Astrocyte of the cerebellum (primary cell): ENCODE data around the gene LPAR2.
A peak's percentile ranks its signal among the peaks of the same experiment; 100 is the strongest.

ENCODE experiments used
- DNase-seq: peaks from one replicate; pipeline ENCODE4 v3.0.0-alpha.2; 2011; ENCODE audit warnings: low read depth
- H3K4me3 ChIP-seq: 2 replicates; pipeline ENCODE4 v1.5.1; 2011; ENCODE audit warnings: mild to moderate bottlenecking, low read depth, low read length, moderate library complexity
- CTCF ChIP-seq: IDR thresholded peaks from 2 replicates; pipeline ENCODE4 v1.5.1; 2012; ENCODE audit warnings: low read length, low read depth, moderate library complexity, mild to moderate bottlenecking; ENCODE audit errors: missing control alignments
- in situ Hi-C: cut with HindIII; loops from 2 replicates; pipeline ENCODE4 v1.10.0; 2017; ENCODE audit warnings: low sequenced_read_pairs

The LPAR2 gene

DNA sequence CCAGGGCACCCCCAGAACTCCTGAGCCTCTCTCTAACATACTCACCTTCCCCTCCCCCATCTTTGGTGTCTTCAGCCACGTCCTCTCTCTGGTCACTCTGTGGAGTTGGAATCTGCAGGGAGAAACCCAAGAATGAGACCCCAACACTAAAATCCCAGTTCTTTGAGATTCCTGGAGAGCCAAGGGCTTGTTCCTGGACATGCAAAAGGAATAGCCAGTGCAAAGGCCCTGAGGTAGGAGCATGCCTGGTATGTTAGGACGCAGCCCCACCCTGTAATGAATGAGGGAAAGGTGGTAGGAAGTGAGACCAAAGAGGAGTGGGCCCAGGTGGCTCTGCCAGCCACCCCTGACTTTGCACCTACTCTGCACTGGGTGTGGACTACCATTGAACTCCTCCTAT lies 2.4 kb upstream of the LPAR2 start:
- in situ Hi-C loops: no loop called here
- DNase-seq: no peak
- no peak for TF ChIP-seq CTCF
- H3K4me3 ChIP-seq: no peak overlapping the region

- no peak overlapping the region for H3K4me3 ChIP-seq
- in situ Hi-C loops: no loop called here
Observed at GRCh38 chr19:19630062-19630414, 2.0 kb upstream of the LPAR2 start.

DNA sequence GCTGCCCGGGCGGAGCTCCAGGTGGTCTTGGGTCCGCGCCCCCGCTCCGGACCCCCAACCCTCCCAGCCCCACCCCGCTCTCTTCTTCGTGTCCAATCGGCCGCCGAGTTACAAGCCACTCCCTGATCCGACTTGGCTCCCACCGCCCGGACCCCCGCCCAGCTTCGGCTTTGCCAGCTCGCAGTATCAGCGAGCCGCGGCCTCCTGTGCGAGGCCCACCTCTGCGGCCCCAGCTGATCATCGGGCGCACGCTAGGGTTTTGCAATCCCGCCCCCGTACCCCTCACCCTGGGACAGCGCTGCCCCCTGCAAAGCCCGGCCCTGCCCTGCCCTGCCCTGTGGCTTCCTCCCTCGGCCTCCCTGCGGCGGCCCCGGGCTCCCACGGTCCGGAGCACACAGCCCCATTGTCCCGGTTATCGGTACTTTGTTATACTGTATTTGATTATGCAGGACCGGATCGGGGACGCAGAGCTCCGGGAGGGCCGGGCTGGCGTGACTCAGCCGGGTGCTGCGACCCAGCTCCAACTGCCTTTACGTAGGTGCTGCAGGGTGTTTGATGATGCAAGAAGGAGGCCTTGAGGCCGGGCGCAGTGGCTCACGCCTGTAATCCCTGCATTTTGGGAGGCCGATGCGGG lies 598 bp upstream of the LPAR2 start:
- H3K4me3 ChIP-seq: peak overlapping the region; percentile 38
- in situ Hi-C loops: no loop called here
- no peak for DNase-seq
- no peak for TF ChIP-seq CTCF

More at GRCh38 chr19:19630062-19630414, 2.0 kb upstream of the LPAR2 start:
- TF ChIP-seq CTCF: no peak
- DNase-seq: no peak

DNA sequence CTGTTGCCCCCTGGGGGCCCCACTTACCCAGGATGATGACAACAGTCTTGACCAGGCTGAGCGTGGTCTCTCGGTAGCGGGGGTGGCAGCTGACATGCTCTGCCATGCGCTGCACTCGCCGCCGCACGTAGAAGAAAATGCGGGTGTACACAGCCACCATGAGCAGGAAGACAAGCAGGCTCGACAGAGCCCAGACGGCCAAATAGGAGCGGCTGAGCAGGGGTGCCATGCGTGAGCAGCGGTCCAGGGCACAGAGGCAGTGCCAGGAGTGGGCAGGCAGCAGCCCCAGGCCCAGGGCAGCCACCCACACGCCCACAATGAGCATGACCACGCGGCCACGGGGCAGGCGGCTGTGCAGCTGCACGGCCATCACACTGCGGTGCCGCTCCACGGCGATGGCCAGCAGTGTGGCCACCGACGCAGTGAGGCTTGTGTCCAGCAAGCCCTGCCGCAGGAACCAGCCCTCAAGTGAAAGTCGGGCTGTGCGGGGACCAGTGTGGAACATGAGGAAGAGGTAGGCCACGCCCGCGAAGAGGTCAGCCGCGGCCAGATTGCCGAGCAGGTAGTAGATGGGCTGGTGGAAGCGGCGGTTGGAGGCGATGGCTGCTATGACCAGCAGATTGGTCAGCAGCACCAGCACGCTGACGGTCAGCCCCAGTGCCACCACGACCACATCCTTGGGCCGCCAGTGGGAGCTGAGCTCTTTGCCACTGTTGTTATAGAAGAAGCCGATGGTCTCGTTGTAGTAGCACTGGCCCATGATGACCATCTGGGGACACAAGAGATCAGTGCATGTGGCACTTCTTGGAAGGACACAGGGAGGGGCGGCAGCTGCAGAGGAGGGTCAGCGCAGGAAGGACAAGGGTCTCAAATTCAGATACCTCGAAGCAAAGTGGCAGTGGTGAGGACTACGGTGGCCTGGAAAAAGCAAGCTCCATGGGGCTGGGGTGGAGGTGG lies 1.2 kb downstream of the LPAR2 start:
- no peak for TF ChIP-seq CTCF
- no peak overlapping the region for H3K4me3 ChIP-seq

GRCh38 chr19:19624032-19624570 lies 3.9 kb downstream of the LPAR2 start:
- no peak for TF ChIP-seq CTCF
- H3K4me3 ChIP-seq: no peak overlapping the region
- no peak for DNase-seq
- in situ Hi-C loops: no loop called here

More for the DNA sequence above, 1.2 kb downstream of the LPAR2 start:
- in situ Hi-C loops: no loop called here
- DNase-seq: no peak

DNA sequence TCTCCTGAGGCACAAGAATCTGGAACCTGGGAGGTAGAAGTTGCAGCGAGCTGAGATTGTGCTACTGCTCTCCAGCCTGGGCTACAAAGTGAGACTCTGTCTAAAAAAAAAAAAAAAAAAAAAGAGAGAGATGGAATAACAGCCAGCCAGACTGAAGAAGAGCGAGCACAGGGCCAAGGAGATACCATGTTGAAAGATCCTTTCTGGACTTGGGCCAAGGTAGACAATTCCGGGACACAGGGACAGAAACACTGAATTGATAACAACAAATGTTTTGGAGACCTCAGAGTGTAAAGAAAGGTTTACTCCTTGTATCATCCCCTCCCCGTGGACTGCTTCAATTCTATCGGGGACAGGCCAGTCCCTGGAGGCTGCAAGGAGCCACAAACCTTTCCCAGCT lies 4.6 kb downstream of the LPAR2 start:
- H3K4me3 ChIP-seq: no peak overlapping the region
- in situ Hi-C loops: no loop called here
- no peak for TF ChIP-seq CTCF
- DNase-seq: no peak
